GM19438 (cell line): ENCODE results near the gene GALNT17.

Source experiments
- ATAC-seq: cut with Tn5 transposase; IDR thresholded peaks from one replicate; pipeline ENCODE4 v1.9.1; 2021; ENCODE audit warnings: low read depth; ENCODE audit not compliant: unreplicated experiment

GALNT17 gene

DNA sequence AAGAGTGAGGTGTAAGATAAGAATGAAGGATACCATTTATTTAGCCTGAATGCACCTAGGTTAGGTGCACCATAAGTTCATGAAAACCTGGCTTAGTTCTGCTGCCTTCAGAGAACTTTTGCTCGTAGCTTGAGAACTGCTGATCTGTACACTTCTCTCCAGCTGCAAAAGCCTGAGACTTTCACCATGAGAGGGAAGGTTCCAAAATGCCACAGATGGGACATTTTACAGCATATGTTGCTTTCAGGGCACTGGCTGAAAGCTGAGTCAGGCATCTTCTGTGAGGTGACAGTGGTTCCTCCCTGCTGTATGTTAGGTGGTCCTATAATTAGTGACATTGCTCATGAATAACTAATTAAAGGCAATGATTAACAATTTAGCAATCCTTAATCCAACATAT lies 298.3 kb downstream of the GALNT17 start:
- ATAC-seq = no peak

DNA sequence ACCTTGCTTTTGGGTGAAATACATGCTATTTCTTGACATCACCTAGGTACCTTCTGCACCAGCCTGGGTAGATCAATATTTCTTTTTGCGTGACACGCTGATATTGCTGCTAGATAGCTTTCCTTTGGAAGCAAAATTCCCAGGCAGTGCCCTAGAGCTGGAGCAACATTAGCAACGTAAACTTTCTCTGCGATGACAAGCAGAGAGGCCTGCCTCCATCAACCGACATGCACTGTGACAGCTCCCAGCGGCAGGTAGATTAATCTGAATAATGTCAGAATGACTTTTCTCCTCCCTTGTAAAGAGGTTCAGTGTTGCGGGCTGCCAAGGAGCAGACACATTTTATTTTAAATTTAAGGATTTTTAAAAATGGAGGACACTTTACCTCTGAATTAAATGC lies 307.4 kb downstream of the GALNT17 start:
- ATAC-seq = no peak

- no peak for ATAC-seq
These were observed 310.7 kb downstream of the GALNT17 start for GRCh38 chr7:71442492-71443190.

- ATAC-seq = no peak
These were observed 311.2 kb downstream of the GALNT17 start for GRCh38 chr7:71443191-71443530.

DNA sequence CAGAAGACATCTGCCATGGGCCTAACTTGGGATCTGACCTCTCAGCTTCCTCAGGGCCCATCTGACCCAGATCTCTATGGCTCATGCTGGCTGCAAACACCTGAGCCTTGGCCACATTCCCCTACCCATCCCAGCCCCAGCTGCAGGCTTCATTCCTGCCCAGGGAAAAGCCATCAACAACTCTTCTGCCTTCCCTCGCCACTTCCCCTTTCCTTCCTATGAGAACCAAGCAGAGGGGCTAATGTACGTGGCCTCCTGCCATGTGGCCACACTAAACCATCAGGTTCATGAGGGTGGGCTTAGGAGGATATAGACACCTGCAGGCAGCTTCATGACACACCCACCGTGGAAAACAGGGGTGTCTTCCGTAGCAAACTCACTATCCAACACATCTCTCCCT lies 312.2 kb downstream of the GALNT17 start:
- no peak for ATAC-seq

- no peak for ATAC-seq
These were observed 321.7 kb downstream of the GALNT17 start for GRCh38 chr7:71453630-71454029.

GRCh38 chr7:71454981-71455380 lies 323.0 kb downstream of the GALNT17 start:
- no peak for ATAC-seq

DNA sequence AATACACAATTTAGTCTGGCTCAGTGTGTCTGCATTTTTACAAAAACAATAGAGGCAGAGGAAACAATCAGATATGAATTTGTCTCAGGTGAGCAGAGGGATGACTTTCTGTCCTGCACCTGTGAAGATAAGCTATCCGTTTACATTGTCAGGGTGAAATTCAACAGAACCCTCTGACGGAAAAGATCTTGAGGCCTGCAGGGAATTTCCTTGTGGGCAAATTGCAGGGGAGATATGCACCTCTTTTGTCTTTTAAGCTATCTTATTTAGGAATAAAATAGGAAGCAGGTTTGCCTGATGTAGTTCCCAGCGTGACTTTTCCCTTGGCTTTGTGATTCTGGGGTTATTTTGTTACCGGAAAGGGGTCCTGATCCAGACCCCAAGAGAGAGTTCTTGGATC lies 325.1 kb downstream of the GALNT17 start:
- ATAC-seq = no peak

DNA sequence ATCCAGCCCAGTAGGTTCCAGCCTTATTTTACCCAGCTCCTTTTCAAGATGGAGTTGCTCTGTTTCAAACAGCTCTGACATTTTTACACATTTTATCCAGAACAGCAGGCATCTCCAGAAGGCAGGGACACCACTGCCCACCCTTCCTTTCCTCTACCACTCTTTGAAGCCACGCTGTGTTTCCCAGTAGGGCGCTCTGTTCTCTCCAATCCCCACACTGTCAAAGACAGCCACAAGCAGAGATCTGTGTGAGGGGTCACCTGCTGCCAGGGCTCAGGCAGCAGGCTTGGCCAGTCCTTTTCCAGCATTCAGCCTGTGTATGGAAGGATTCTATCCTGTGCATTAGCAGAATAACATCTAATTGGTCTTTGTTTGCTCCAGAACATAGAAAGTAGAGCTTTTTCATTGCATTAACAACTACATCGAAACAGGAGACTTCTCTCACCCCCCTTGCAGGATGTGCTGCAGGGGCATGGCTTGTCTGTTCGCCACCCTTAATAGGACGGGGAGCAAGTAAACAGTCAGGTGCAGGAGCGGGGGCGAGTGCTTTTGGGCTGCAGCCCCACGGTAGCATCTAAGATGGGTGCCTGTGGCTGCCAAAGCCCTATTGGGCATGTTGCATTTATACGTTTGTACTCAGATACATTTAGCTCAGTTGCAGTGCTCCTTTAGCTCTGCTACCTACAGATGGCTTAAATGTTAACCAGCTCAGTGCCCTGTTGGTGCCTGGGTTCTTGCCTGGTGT lies 326.1 kb downstream of the GALNT17 start:
- ATAC-seq = no peak

DNA sequence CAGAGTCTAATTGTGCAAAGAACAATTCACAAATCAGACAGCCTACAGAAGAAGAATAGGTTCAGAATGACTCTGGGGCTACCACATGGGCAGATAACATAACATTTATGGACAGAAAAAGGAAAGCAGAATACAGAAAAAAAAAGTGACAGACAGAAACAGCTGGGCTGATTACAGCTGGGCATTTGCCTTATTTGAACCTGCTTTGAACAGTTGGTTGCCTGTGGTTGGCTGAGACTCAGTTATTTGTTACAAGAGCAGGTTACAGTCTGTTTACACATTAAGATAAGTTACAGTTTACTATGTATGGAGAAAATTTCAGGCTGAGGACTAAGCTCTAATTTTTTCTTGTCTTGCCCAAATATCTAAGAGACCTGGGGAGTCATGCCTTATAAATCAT lies 327.2 kb downstream of the GALNT17 start:
- no peak for ATAC-seq

DNA sequence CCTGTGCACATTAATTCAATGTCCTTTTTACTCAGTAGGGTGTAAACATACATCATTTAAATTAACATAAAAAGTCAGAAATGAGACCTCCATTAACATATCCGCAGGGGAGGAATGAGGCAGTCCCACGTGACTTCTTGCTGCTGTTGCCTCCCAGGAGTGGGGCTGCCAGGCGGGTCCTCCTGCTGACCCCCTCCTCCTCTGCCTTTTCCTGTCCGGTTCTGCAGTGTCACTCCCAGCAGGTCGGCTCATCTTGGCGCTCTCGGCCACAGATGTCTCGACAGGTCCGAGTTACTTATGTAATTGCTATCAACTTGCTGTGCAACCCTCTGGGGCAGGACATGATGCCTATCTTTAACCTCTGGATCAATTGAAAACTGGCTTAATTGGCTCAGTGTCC lies 329.6 kb downstream of the GALNT17 start:
- ATAC-seq = no peak

DNA sequence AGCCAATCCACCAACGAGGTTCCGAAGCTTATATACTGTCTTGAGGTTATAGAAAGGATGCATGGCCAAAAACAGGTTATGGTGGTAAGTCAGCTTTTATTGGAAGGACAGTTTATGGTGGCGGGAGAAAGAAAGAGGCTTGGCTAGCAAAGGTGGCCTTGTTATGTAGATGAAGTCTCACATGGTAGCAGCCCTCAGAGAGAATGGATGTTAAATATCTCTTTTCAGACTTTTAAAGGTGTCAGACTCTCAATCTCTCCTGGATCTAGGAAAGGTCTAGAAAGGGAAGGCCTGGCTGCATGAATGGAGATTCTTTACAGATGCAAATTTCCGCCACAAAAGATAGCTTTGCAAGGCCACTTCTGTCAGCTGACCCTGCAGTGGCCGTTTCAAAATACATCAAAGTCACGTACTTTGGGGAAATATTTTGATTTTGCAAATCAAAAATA lies 333.8 kb downstream of the GALNT17 start:
- no peak for ATAC-seq

GRCh38 chr7:71466448-71467145 lies 334.7 kb downstream of the GALNT17 start:
- no peak for ATAC-seq

GRCh38 chr7:71470326-71470725 lies 338.4 kb downstream of the GALNT17 start:
- no peak for ATAC-seq

DNA sequence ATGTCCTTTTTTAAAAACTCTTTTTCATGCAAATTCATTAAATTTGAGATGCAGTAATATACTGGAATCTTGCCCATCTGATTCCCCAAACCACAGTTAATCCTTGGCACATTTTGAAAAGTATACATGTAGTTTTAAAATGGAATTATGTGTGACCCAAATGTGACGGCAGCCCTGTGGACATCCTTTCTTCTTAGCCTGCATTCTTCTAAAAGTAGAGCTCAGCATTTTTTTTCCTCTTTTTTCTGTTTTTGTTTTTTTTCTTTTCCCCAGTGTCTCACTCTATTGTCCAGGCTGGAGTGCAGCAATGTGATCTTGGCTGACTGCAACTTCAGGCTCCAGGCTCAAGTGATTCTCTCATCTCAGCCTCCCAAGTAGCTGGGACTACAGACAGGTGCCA lies 338.9 kb downstream of the GALNT17 start:
- no peak for ATAC-seq

- no peak for ATAC-seq
These were observed 341.0 kb downstream of the GALNT17 start for GRCh38 chr7:71472962-71473361.

- no peak for ATAC-seq
These were observed 341.5 kb downstream of the GALNT17 start for GRCh38 chr7:71473366-71473967.

DNA sequence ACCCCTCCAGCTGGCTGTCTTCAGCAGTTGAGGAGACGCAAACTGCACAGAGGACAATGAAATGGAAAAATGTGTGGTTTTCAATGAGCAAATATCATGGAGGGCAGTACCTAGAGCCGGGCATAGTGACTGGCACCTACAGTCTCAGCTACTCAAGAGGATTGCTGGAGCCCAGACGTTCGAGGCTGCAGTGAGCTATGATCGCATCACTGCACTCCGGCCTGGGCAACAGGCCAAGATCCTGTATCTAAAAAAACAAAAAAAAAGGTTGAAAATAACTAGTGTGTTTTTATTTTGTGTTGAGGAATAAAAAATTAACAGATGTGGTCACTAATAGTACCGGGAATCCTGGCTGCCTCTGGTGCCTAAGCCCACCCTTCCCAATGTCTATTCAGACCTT lies 345.5 kb downstream of the GALNT17 start:
- no peak for ATAC-seq

- no peak for ATAC-seq
These were observed 347.3 kb downstream of the GALNT17 start for GRCh38 chr7:71479231-71479630.

DNA sequence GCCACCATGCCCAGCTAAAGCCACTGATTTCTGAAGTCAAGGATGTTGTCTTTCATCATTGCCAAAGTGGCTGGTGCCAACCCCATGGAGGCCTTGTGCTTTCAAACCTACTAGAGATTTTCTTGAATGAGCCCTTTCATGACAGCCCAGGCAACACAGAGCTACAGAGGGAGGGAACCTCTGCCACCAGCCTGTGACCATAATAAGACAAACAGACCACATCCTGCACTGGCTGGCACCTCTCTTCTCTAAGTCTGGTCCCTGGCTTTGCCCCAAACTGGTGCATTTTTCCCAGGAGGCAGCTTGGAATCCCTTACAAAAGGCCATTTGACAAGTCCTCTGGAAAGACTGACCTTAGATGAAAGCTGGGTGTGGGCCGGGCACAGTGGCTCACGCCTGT lies 348.8 kb downstream of the GALNT17 start:
- ATAC-seq = no peak

DNA sequence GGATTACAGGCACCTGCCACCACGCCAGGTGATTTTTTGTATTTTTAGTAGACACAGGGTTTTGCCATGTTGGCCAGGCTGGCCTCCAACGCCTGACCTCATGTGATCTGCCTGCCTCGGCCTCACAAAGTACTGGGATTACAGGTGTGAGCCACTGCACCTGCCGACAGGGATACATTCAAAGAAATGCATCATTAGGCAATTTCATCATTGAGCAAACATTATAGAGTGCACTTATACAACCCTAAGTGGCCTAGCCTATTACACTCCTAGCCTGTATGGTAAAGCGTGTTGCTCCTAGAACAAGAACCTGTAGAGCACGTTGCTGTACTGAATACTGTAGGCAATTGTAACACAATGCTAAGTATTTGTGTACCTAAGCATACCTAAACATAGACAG lies 350.3 kb downstream of the GALNT17 start:
- no peak for ATAC-seq
